PC-3 (cell line): ENCODE measurements around the gene NIN.

Experiments
- EZH2 ChIP-seq: fragments of 300-600 bp; sonication (generic); IDR thresholded peaks from one replicate; pipeline ENCODE4 v1.6.1; 2017; ENCODE audit warnings: antibody characterized with exemption, mild to moderate bottlenecking, low read length; ENCODE audit not compliant: unreplicated experiment
- EZH2phosphoT487 ChIP-seq: fragments of 300-600 bp; sonication (generic); IDR thresholded peaks from 2 replicates; pipeline ENCODE4 v1.6.1; 2018; ENCODE audit warnings: mild to moderate bottlenecking, antibody characterized with exemption, low read length, borderline replicate concordance
- TF ChIP-seq, protein P1 (sequence below): fragments of 300-600 bp; sonication (generic); conservative IDR thresholded peaks from 2 replicates; pipeline ENCODE4 v1.5.1; 2017; ENCODE audit warnings: antibody characterized with exemption, low read depth, mild to moderate bottlenecking, low read length

DNA sequence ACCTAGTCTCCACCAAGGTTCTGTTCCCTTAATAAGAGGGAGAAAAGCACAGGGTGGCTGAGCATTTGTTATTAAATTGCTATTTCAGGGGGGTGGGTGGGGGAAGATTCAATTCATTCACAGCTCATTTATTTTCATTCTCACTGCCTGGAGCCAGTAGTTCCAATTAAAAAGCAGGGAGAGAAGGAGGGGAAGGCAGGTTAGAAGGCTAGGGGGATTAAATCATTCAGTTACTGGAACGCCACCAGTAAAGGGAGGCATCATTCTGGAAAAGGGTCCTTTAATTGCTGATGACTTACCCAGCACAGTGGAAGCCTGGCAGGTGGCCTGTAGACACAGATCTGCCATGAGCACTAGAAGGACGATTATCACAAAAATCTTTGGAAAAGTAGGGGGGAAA, 47.4 kb downstream of the NIN start:
- TF ChIP-seq, protein P1, sequence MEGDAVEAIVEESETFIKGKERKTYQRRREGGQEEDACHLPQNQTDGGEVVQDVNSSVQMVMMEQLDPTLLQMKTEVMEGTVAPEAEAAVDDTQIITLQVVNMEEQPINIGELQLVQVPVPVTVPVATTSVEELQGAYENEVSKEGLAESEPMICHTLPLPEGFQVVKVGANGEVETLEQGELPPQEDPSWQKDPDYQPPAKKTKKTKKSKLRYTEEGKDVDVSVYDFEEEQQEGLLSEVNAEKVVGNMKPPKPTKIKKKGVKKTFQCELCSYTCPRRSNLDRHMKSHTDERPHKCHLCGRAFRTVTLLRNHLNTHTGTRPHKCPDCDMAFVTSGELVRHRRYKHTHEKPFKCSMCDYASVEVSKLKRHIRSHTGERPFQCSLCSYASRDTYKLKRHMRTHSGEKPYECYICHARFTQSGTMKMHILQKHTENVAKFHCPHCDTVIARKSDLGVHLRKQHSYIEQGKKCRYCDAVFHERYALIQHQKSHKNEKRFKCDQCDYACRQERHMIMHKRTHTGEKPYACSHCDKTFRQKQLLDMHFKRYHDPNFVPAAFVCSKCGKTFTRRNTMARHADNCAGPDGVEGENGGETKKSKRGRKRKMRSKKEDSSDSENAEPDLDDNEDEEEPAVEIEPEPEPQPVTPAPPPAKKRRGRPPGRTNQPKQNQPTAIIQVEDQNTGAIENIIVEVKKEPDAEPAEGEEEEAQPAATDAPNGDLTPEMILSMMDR, result no peak
- no peak for TF ChIP-seq EZH2phosphoT487
- TF ChIP-seq EZH2, result no peak
